HEK293 (cell line): ENCODE results near the gene HERC4.
A peak's percentile ranks its signal among the peaks of the same experiment; 100 is the strongest.

Experiments
- CTCF ChIA-PET: fragments of 350-600 bp; formaldehyde crosslinking; extraction: SDS; loops from one replicate; lab custom pipeline; 2021; ENCODE audit warnings: antibody characterized with exemption; lab: Yijun Ruan, JAX
- POLR2A ChIA-PET: fragments of 300-600 bp; formaldehyde crosslinking; extraction: SDS; loops from one replicate; lab custom pipeline; 2020; ENCODE audit warnings: antibody characterized with exemption, inconsistent platforms; lab: Yijun Ruan, JAX
- H3K27ac ChIP-seq: fragments of 200-500 bp; sonication (Bioruptor generic); 2 replicates; pipeline ENCODE4 v1.5.1; 2014; ENCODE audit warnings: low read depth, low read length, control low read depth, inconsistent platforms; ENCODE audit errors: extremely low read depth
- H3K36me3 ChIP-seq, 2 experiments: fragments of 200-500 bp in 1 of 2; sonication (Bioruptor generic) in 1 of 2; 1 replicate in 1 of 2; 2 replicates in 1 of 2; pipeline ENCODE4 v1.5.1; 2014 to 2017; ENCODE audit warnings: inconsistent platforms in 2 of 2, low read length in 2 of 2; ENCODE audit not compliant: control insufficient read depth in 2 of 2, insufficient read depth in 1 of 2
- H3K4me1 ChIP-seq: fragments of 200-500 bp; sonication (Bioruptor generic); 2 replicates; pipeline ENCODE4 v1.5.1; 2014; ENCODE audit warnings: mild to moderate bottlenecking, low read length, inconsistent platforms; ENCODE audit not compliant: control insufficient read depth, insufficient read depth
- H3K4me3 ChIP-seq: 2 replicates; pipeline ENCODE4 v1.5.1; 2011; ENCODE audit warnings: low read depth, mild to moderate bottlenecking, control low read depth, low read length, moderate library complexity
- H3K9me3 ChIP-seq: fragments of 200-500 bp; sonication (Bioruptor generic); 2 replicates; pipeline ENCODE4 v1.5.1; 2014; ENCODE audit warnings: low read depth, low read length, inconsistent platforms; ENCODE audit not compliant: control insufficient read depth, insufficient read depth
- BCL11A ChIP-seq: fragments of 450-650 bp; formaldehyde crosslinking; IDR thresholded peaks from 2 replicates; pipeline ENCODE4 v1.5.1; 2016; ENCODE audit warnings: low read depth, missing biosample characterization, missing genetic modification characterization
- HOXC10 ChIP-seq: sonication (generic); formaldehyde crosslinking; IDR thresholded peaks from 2 replicates; pipeline ENCODE4 v1.8.1; 2023; ENCODE audit warnings: mild to moderate bottlenecking, missing genetic modification reagents
- INSM2 ChIP-seq: fragments of 450-650 bp; formaldehyde crosslinking; IDR thresholded peaks from 2 replicates; pipeline ENCODE4 v1.5.1; 2016; ENCODE audit warnings: missing biosample characterization, missing genetic modification characterization
- KLF8 ChIP-seq: fragments of 450-650 bp; formaldehyde crosslinking; IDR thresholded peaks from 2 replicates; pipeline ENCODE4 v1.5.1; 2016; ENCODE audit warnings: missing biosample characterization, missing genetic modification characterization
- PRDM1 ChIP-seq: fragments of 450-650 bp; formaldehyde crosslinking; IDR thresholded peaks from 2 replicates; pipeline ENCODE4; 2016; ENCODE audit warnings: missing biosample characterization, missing genetic modification characterization
- PRDM10 ChIP-seq: fragments of 450-650 bp; formaldehyde crosslinking; IDR thresholded peaks from 2 replicates; pipeline ENCODE4 v1.5.1; 2016; ENCODE audit warnings: missing biosample characterization, missing genetic modification characterization
- RBAK ChIP-seq: fragments of 450-650 bp; formaldehyde crosslinking; IDR thresholded peaks from 2 replicates; pipeline ENCODE4 v1.5.1; 2016; ENCODE audit warnings: missing biosample characterization, missing genetic modification characterization
- SP3 ChIP-seq: fragments of 450-650 bp; formaldehyde crosslinking; IDR thresholded peaks from 2 replicates; pipeline ENCODE4 v1.5.1; 2016; ENCODE audit warnings: missing biosample characterization, missing genetic modification characterization
- TRIM28 ChIP-seq: IDR thresholded peaks from 2 replicates; pipeline ENCODE4 v1.6.1; 2011; ENCODE audit warnings: low read length, control low read depth, borderline replicate concordance
- ZBTB26 ChIP-seq: fragments of 450-650 bp; formaldehyde crosslinking; optimal IDR thresholded peaks from 2 replicates; pipeline ENCODE3; 2016; ENCODE audit warnings: missing biosample characterization, mild to moderate bottlenecking, missing genetic modification characterization
- ZBTB7A ChIP-seq: fragments of 450-650 bp; formaldehyde crosslinking; IDR thresholded peaks from 2 replicates; pipeline ENCODE4 v1.5.1; 2016; ENCODE audit warnings: low read depth, missing biosample characterization, missing genetic modification characterization
- ZNF112 ChIP-seq: fragments of 450-650 bp; formaldehyde crosslinking; IDR thresholded peaks from 2 replicates; pipeline ENCODE4 v1.5.0; 2017; ENCODE audit warnings: missing biosample characterization, missing genetic modification characterization
- ZNF175 ChIP-seq: fragments of 450-650 bp; formaldehyde crosslinking; IDR thresholded peaks from 2 replicates; pipeline ENCODE4 v1.5.1; 2016; ENCODE audit warnings: missing biosample characterization, missing genetic modification characterization
- ZNF19 ChIP-seq: fragments of 450-650 bp; formaldehyde crosslinking; IDR thresholded peaks from 2 replicates; pipeline ENCODE4; 2016; ENCODE audit warnings: missing biosample characterization, missing genetic modification characterization, low read depth
- ZNF280D ChIP-seq: fragments of 450-650 bp; formaldehyde crosslinking; IDR thresholded peaks from 2 replicates; pipeline ENCODE4 v1.5.1; 2016; ENCODE audit warnings: missing biosample characterization, missing genetic modification characterization
- ZNF292 ChIP-seq: fragments of 450-650 bp; formaldehyde crosslinking; IDR thresholded peaks from 2 replicates; pipeline ENCODE4 v1.5.1; 2016; ENCODE audit warnings: low read depth, missing biosample characterization, missing genetic modification characterization, borderline replicate concordance
- ZNF324 ChIP-seq: fragments of 450-650 bp; formaldehyde crosslinking; IDR thresholded peaks from 2 replicates; pipeline ENCODE4 v1.5.1; 2016; ENCODE audit warnings: missing biosample characterization, missing genetic modification characterization
- ZNF335 ChIP-seq: fragments of 450-650 bp; formaldehyde crosslinking; conservative IDR thresholded peaks from 2 replicates; pipeline ENCODE4 v1.5.1; 2016; ENCODE audit warnings: missing biosample characterization, missing genetic modification characterization
- ZNF341 ChIP-seq: fragments of 450-650 bp; formaldehyde crosslinking; IDR thresholded peaks from 2 replicates; pipeline ENCODE4; 2016; ENCODE audit warnings: low read depth, missing biosample characterization, missing genetic modification characterization
- ZNF404 ChIP-seq: fragments of 450-650 bp; formaldehyde crosslinking; IDR thresholded peaks from 2 replicates; pipeline ENCODE4 v1.5.1; 2017; ENCODE audit warnings: missing biosample characterization, missing genetic modification characterization
- ZNF488 ChIP-seq: fragments of 450-650 bp; formaldehyde crosslinking; IDR thresholded peaks from 2 replicates; pipeline ENCODE4 v1.5.1; 2016; ENCODE audit warnings: missing biosample characterization, missing genetic modification characterization
- ZNF580 ChIP-seq: fragments of 450-650 bp; formaldehyde crosslinking; IDR thresholded peaks from 2 replicates; pipeline ENCODE4 v1.5.1; 2016; ENCODE audit warnings: missing biosample characterization, missing genetic modification characterization
- ZNF776 ChIP-seq: fragments of 450-650 bp; formaldehyde crosslinking; IDR thresholded peaks from 2 replicates; pipeline ENCODE4 v1.5.0; 2017; ENCODE audit warnings: missing biosample characterization, missing genetic modification characterization, borderline replicate concordance

Gene HERC4

GRCh38 chr10:68105820-68106219 lies 30.7 kb upstream of the HERC4 start (continued):
- TF ChIP-seq RBAK (tag by site-specific recombination): no peak
- TF ChIP-seq PRDM10 (tag by site-specific recombination): no peak
- TF ChIP-seq ZNF335 (tag by site-specific recombination): no peak
- TF ChIP-seq TRIM28: peak; percentile 36; the same call in 1 of the 2 replicates
- no peak for TF ChIP-seq ZBTB7A
- no peak for TF ChIP-seq ZNF341 (tag by site-specific recombination)
- no peak for TF ChIP-seq KLF8

- H3K4me1 ChIP-seq: peaks cover 18% of the 10 kb centered on the region
- ChIA-PET POLR2A (no interaction called here), CTCF (no interaction called here)
- no peak overlapping the region for H3K4me3 ChIP-seq
- no peaks in the 10 kb centered on the region for H3K9me3 ChIP-seq
- no peak overlapping the region for H3K27ac ChIP-seq
- H3K36me3 ChIP-seq: no peaks in the 10 kb centered on the region
- TF ChIP-seq SP3 (no peak), ZNF175 (tag by site-specific recombination) (no peak), PRDM10 (tag by site-specific recombination) (no peak), ZNF292 (tag by site-specific recombination) (no peak), ZNF488 (tag by site-specific recombination) (no peak), ZNF112 (tag by site-specific recombination) (no peak), ZBTB26 (no peak), HOXC10 (CRISPR knock-in tag) (no peak), ZNF324 (no peak), BCL11A (tag by site-specific recombination) (no peak), ZNF280D (tag by site-specific recombination) (no peak), ZNF776 (tag by site-specific recombination) (no peak), PRDM1 (tag by site-specific recombination) (no peak), KLF8 (no peak), INSM2 (tag by site-specific recombination) (no peak), ZNF19 (tag by site-specific recombination) (no peak), ZNF404 (no peak), ZNF580 (tag by site-specific recombination) (no peak)
Observed at GRCh38 chr10:68103901-68104300, 28.8 kb upstream of the HERC4 start.
